OCI-LY1 (cell line): Measurements from ENCODE around the gene NUDT5.

Experiments
- H2AFZ ChIP-seq: fragments of 200-600 bp; sonication (generic), shearing (Covaris generic); 2 replicates; pipeline ENCODE4 v1.6.0; 2014; ENCODE audit warnings: antibody characterized with exemption, mild to moderate bottlenecking, low read length
- H3F3A ChIP-seq: fragments of 200-600 bp; sonication (generic), shearing (Covaris generic); 2 replicates; pipeline ENCODE4 v1.6.0; 2014; ENCODE audit warnings: mild to moderate bottlenecking, antibody characterized with exemption, low read length, moderate library complexity; ENCODE audit not compliant: insufficient read depth
- H3K27ac ChIP-seq: fragments of 200-600 bp; sonication (generic); 2 replicates; pipeline ENCODE4 v1.5.1; 2014; ENCODE audit warnings: low read length, mixed run types, mild to moderate bottlenecking, low read depth; ENCODE audit not compliant: poor library complexity, severe bottlenecking
- H3K27me3 ChIP-seq: fragments of 200-600 bp; sonication (generic); 2 replicates; pipeline ENCODE4 v1.6.0; 2014; ENCODE audit warnings: antibody characterized with exemption, mild to moderate bottlenecking, low read length, moderate library complexity; ENCODE audit not compliant: insufficient read depth
- H3K36me3 ChIP-seq: fragments of 200-600 bp; sonication (generic); 2 replicates; pipeline ENCODE4 v1.6.1; 2014; ENCODE audit warnings: mild to moderate bottlenecking, antibody characterized with exemption, low read length, moderate library complexity, mixed read lengths; ENCODE audit not compliant: insufficient read depth
- H3K4me1 ChIP-seq: fragments of 200-600 bp; sonication (generic); 2 replicates; pipeline ENCODE4 v1.5.1; 2014; ENCODE audit warnings: mild to moderate bottlenecking, low read length, moderate library complexity; ENCODE audit not compliant: insufficient read depth, severe bottlenecking
- H3K4me2 ChIP-seq: fragments of 200-600 bp; sonication (generic), shearing (Covaris generic); 2 replicates; pipeline ENCODE4 v1.6.1; 2014; ENCODE audit warnings: low read length
- H3K4me3 ChIP-seq: fragments of 200-600 bp; sonication (generic); 2 replicates; pipeline ENCODE4 v1.5.1; 2014; ENCODE audit warnings: low read length, low read depth, mild to moderate bottlenecking, mixed read lengths; ENCODE audit not compliant: poor library complexity, severe bottlenecking
- H3K79me2 ChIP-seq: fragments of 200-600 bp; shearing (Covaris generic); 2 replicates; pipeline ENCODE4 v1.6.1; 2016; ENCODE audit warnings: mixed run types, low read length, mixed read lengths; ENCODE audit not compliant: insufficient read depth
- H3K9ac ChIP-seq: fragments of 200-600 bp; sonication (generic), shearing (Covaris generic); 2 replicates; pipeline ENCODE4 v1.6.1; 2014; ENCODE audit warnings: mild to moderate bottlenecking, low read length, mixed read lengths
- H3K9me2 ChIP-seq: fragments of 200-600 bp; sonication (generic), shearing (Covaris generic); 2 replicates; pipeline ENCODE4 v1.6.1; 2014; ENCODE audit warnings: low read depth, mild to moderate bottlenecking, low read length, mixed read lengths
- H3K9me3 ChIP-seq: fragments of 200-600 bp; shearing (Covaris generic); 2 replicates; pipeline ENCODE4 v1.6.1; 2014; ENCODE audit warnings: low read length, mixed read lengths
- H4K20me1 ChIP-seq: fragments of 200-600 bp; sonication (generic), shearing (Covaris generic); 2 replicates; pipeline ENCODE4 v1.6.0; 2016; ENCODE audit warnings: mild to moderate bottlenecking, low read length; ENCODE audit not compliant: insufficient read depth
- EZH2 ChIP-seq: fragments of 200-600 bp; sonication (generic), shearing (Covaris generic); IDR thresholded peaks from 2 replicates; pipeline ENCODE4 v1.8.0; 2017; ENCODE audit warnings: borderline replicate concordance, mixed run types, mild to moderate bottlenecking, antibody characterized with exemption, low read length, moderate library complexity, mixed read lengths
- TF ChIP-seq, protein P1 (sequence below): fragments of 200-600 bp; sonication (generic), shearing (Covaris generic); IDR thresholded peaks from 2 replicates; pipeline ENCODE4 v1.5.1; 2017; ENCODE audit warnings: mild to moderate bottlenecking, antibody characterized with exemption, low read length, moderate library complexity, mixed read lengths

NUDT5 gene

DNA sequence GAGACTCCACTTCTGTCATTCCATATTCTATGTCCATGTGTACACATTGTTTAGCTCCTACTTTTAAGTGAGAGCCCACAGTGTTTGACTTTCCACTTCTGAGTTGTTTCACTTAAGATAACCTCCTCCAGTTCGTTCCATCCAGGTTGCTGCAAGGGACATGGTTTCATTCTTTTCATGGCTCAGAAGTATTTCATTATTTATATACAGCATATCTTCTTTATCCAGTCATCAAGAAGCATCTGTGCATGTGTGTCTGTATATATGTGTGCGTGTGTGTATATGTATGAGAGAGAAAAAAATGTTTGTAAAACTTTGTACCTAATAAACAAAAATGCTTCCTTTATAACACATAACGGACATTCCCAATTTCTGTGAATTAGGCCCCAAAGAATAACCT is 60.1 kb downstream of the NUDT5 start:
- H3K9me2 ChIP-seq = no peaks in the 10 kb centered on the region
- no peak overlapping the region for H3K9ac ChIP-seq
- no peaks in the 10 kb centered on the region for H3K79me2 ChIP-seq
- no peaks in the 10 kb centered on the region for H3F3A ChIP-seq
- H2AFZ ChIP-seq = no peak overlapping the region
- H3K27me3 ChIP-seq = no peaks in the 10 kb centered on the region
- TF ChIP-seq, protein P1, sequence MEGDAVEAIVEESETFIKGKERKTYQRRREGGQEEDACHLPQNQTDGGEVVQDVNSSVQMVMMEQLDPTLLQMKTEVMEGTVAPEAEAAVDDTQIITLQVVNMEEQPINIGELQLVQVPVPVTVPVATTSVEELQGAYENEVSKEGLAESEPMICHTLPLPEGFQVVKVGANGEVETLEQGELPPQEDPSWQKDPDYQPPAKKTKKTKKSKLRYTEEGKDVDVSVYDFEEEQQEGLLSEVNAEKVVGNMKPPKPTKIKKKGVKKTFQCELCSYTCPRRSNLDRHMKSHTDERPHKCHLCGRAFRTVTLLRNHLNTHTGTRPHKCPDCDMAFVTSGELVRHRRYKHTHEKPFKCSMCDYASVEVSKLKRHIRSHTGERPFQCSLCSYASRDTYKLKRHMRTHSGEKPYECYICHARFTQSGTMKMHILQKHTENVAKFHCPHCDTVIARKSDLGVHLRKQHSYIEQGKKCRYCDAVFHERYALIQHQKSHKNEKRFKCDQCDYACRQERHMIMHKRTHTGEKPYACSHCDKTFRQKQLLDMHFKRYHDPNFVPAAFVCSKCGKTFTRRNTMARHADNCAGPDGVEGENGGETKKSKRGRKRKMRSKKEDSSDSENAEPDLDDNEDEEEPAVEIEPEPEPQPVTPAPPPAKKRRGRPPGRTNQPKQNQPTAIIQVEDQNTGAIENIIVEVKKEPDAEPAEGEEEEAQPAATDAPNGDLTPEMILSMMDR = no peak
- TF ChIP-seq EZH2 = no peak
- peaks cover 47% of the 10 kb centered on the region for H3K36me3 ChIP-seq
- no peak overlapping the region for H3K27ac ChIP-seq
- no peak overlapping the region for H3K4me3 ChIP-seq
- H3K9me3 ChIP-seq = no peaks in the 10 kb centered on the region
- peaks cover 7% of the 10 kb centered on the region for H3K4me1 ChIP-seq
- H3K4me2 ChIP-seq = no peak overlapping the region
- no peaks in the 10 kb centered on the region for H4K20me1 ChIP-seq

GRCh38 chr10:12130237-12130872 is 65.3 kb downstream of the NUDT5 start:
- H3K4me1 ChIP-seq = peaks cover 12% of the 10 kb centered on the region
- no peaks in the 10 kb centered on the region for H4K20me1 ChIP-seq
- H3K79me2 ChIP-seq = no peaks in the 10 kb centered on the region
- H3K9me3 ChIP-seq = no peaks in the 10 kb centered on the region
- no peaks in the 10 kb centered on the region for H3K27me3 ChIP-seq
- peak overlapping the region; percentile 73 for H3K4me3 ChIP-seq
- no peak overlapping the region for H3K27ac ChIP-seq
- H3F3A ChIP-seq = no peaks in the 10 kb centered on the region
- TF ChIP-seq EZH2 = no peak
- TF ChIP-seq, protein P1 = peak; percentile 75
- peak overlapping the region; percentile 63 for H3K9ac ChIP-seq
- H3K4me2 ChIP-seq = peak overlapping the region; percentile 86
- H2AFZ ChIP-seq = no peak overlapping the region
- H3K9me2 ChIP-seq = no peaks in the 10 kb centered on the region
- peaks cover 9% of the 10 kb centered on the region for H3K36me3 ChIP-seq

DNA sequence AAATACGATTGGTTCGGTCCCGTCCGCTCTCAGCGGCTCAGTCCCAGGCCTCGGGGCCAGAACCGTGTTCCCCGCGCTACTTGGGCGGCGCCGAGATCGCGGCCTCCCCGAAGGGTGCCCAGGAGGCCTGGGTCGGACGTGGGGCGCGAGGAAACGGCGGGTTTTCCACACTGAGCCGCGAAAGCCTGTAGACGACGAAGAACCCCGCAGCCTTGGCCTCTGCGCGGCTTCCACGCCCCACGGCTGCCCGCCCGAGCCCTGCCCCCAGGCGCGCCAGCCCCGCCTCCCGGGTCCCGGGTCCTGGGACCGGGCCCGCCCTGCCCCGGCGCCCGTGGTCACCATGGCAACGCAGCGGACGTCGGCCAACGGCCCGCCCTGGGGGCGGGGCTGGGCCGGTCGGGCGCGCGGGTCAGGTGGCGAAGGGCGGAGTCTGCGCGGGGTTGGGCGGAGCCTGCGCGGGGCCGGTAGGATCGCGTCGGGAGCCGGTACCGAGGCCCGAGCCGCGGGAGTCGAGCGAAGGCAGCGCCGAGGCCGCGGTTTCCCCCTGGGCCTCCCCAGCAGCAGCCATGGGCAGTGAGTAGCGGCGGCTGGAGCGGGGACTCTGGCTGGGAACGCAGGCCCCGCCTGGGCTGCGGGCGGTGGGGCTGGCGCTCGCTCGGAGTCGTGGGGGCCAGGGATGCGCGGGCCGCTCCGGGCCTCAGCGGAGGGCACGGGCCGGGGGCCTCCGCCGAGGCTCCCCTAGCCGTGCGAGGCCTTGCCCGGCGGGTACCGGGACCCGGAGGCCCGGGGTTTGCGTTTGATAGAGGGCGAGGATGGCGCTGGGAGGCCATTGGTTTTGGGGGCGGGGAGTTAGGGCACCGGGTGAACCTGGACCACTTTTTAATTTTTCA is 66.2 kb downstream of the NUDT5 start, which contains the start of gene SEC61A2:
Gene SEC61A2, plus strand, starts transcription at position 456 of the 890 bp plus-strand sequence. Its CDS starts 111 bp downstream, at position 567.
- Histone ChIP-seq H2AFZ (no peak within 1 kb of the TSS), H3K27me3 (no peaks in the 10 kb centered on the region), H3K9me3 (no peaks in the 10 kb centered on the region), H3K36me3 (peaks cover 9% of the 10 kb centered on the region), H3K9me2 (no peaks in the 10 kb centered on the region), H3K27ac (peak within 1 kb of the TSS; percentile 54), H3K4me3 (peak within 1 kb of the TSS; percentile 73), H3F3A (no peaks in the 10 kb centered on the region), H3K79me2 (no peaks in the 10 kb centered on the region), H3K9ac (peak within 1 kb of the TSS; percentile 64), H3K4me2 (peak within 1 kb of the TSS; percentile 86), H4K20me1 (no peaks in the 10 kb centered on the region), H3K4me1 (peaks cover 12% of the 10 kb centered on the region)
- TF ChIP-seq, protein P1 = no peak
- no peak for TF ChIP-seq EZH2
